CD4-positive, alpha-beta T cell treated with Interleukin-17A for 1 hour (primary cell): Measurements from ENCODE around the gene GPC3.
"Not testable (repeated sequence)": the region's sequence is repeated elsewhere in the genome, so short reads cannot be mapped to it uniquely, and the experiment has no call there.

ENCODE experiments used
- DNase-seq: peaks from one replicate; pipeline ENCODE4 v3.0.0-alpha.2; 2020

Gene GPC3

GRCh38 chrX:133746593-133746992 is 238.8 kb downstream of the GPC3 start:
- no peak for DNase-seq

DNA sequence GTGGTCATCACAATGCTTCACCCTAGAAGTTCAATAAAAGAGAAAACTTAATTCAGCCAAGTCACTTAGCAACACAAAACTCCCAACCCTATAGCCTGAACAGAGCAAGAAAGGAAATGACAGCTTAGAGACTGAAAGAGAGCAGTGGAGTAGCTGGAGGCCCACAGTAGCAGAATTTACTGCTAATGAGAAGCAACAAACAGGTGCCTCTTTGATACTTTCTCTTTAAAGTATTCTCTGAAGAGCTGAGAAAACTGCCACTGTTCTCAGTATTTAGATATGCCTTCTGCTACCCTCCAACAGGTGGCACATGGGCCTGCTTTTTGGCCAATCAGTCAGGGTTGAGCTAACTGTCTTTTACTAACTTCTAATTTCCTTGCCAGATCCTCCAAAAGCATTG is 240.0 kb downstream of the GPC3 start:
- DNase-seq = peak; percentile 30

DNA sequence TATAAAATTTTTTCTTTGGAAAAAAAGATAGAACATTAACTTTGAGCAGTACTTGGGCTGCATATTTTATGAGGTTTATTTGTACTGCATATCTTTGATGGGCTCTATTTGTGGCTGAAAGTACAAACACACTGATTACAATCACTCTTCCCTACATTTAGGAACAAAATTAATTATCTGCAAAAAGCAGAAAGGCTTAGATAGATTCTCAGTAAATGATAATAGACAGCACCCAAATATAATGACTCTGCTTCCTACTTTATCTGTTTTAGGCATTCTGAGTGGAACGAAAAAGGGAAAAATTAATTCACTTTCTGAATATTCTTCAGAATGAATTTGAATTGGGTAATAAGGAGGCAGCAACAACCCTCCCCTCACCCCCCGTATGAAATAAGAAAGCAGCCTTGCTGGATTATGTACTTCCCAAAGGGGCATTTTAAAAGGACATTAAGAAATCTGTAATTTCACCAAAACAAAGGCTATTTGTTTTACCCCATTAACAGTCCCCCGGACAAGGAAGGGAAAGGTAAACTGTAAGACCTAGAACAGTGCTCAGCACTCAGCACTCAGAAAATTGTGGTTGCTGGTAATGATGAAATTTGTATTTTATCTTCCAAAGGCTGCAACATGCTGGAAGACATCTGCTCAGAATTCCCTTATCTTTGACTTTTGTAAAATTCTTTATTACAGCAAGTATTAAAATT is 242.6 kb downstream of the GPC3 start:
- DNase-seq = no peak

DNA sequence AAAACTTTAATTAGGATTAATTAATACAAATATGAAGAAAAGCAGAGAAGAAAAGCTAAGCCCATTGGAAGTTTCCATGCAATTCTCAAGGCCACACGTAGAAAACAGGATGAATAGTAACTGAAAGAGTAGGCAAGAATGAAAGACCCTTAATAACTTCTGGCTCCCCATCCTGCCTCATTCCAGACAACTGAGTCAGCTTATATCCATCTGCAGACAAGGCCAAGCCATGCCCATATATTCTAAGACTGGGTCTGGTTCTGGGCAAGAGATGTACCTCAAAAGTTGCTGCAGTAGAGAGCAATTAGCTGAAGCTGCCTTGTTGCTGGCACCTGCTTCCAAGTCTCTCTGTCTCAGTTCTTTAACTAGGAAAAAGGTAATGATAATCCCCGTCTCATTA is 244.1 kb downstream of the GPC3 start:
- no peak for DNase-seq

DNA sequence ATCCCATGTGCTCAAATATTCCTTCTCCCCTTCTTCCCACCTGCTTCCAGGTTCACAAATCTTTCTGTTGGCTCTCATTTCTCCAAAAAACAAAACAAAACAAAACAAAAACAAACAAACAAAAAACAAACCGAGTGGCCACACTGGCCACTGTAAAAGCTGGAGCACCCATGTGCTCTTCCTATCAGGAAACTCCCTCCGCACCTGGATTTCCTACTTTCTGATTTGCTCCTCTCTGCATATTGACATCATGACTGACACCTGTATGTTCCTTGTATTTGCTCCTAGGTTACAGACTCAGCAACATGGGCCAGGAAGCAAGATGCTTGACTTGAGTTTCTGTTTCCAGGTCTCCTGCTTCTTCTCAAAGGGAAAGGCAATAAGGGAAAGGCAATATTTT is 258.8 kb downstream of the GPC3 start:
- no peak for DNase-seq

DNA sequence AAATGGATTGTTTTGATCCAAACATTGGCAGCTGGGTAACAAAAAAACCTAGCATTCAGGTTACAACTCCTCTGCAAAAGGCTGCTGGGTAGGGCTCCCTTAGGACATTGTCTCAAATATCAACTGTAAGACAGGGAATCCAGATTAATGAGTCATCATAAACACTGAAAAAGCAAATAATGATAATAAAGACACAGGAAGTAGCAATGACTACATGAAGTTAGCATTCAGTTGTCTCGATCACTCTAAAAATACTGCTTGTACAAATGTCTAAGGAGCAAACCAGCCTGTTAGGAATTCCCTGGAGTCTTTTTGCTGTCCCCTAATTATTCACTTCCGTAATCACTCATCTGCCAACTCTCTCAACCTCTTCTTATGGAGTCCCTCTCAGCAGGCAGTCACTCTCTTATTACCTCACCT is 259.2 kb downstream of the GPC3 start:
- no peak for DNase-seq

- DNase-seq = no peak
These were observed 261.5 kb downstream of the GPC3 start for GRCh38 chrX:133723930-133724329.

DNA sequence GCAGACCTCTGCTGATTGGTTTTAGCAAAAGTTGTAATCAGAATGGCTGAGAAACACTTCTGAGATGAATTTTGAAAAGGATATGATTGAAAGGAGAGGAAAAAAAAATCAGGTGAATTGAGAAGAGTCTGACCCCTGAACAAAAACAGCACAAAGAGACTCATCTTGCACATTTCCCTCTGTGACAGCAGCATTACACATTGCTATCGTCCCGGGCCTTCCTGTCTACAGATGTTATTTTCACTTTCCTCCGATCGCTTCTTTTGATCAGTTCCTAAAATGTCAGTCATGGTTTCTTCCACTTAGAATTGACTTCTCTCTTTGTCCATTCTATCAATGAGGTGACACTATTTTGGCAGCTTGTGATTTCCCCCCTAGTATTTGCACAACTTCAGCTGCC is 262.6 kb downstream of the GPC3 start:
- DNase-seq = no peak

- not testable (repeated sequence) for DNase-seq
These were observed 265.1 kb downstream of the GPC3 start for GRCh38 chrX:133720269-133720668.

GRCh38 chrX:133715715-133716114 is 269.7 kb downstream of the GPC3 start:
- DNase-seq = no peak

- no peak for DNase-seq
These were observed 275.9 kb downstream of the GPC3 start for GRCh38 chrX:133709501-133709900.

GRCh38 chrX:133706890-133707289 is 278.5 kb downstream of the GPC3 start:
- no peak for DNase-seq

GRCh38 chrX:133702230-133702629 is 283.2 kb downstream of the GPC3 start:
- DNase-seq = no peak

GRCh38 chrX:133699023-133699728 is 286.2 kb downstream of the GPC3 start:
- no peak for DNase-seq

DNA sequence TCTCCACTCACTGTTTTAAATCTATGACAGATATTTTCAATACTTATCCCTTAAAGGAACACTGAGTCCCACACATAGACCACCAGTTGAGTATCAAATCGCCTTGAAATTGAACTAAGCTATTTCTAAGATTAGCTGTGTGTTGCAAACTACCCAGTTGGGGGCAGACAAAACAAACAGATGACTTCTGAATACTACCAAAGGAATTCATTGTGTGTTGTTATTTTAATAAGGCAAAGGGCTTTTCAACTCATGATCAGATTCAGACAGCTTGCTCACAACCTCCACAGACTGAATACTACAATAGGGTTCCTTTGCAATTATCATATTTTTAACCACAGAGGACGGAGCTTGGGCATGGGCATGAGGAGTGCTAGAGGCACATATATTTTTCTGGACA is 287.1 kb downstream of the GPC3 start:
- DNase-seq = no peak

DNA sequence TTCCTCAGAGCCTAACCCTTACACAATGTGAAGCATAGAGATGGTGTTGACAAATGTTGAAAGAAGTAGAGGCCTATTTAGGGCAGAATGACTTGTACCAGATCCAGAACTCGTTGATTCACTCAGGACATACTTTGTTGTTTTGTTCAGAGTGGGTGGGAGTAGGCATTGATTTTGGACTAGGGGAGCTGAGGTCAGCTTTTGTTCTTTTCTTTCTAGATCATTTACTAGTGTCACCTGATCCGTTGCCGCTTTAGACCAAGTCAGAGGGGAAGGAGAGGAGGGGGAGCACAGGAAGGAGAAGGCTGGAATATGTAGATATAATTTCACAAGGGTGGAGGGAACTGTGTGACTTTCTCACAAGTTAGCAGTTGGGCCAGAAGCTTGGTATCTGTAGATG is 287.7 kb downstream of the GPC3 start:
- DNase-seq = no peak

GRCh38 chrX:133689997-133690599 is 295.3 kb downstream of the GPC3 start:
- no peak for DNase-seq

DNA sequence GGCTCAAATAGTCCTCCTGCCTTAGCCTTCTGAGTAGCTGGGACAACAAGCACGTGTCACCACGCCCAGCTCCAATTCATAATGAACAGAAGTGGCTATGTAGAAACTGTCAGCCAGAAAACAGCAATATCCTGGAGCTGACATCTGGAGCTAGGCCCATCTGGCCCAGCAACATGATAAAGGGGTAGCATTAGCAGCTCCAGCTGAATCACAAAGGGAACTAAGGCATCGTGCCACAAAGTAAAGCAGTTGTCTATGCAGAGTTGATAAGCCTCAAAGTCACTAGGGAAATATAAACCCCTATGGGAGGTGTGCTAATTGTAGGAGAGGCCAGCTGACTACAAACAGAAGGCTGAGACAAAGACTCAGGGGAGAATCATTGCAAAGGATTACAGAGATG is 299.6 kb downstream of the GPC3 start:
- DNase-seq = no peak

- no peak for DNase-seq
These were observed 303.5 kb downstream of the GPC3 start for GRCh38 chrX:133681897-133682296.

DNA sequence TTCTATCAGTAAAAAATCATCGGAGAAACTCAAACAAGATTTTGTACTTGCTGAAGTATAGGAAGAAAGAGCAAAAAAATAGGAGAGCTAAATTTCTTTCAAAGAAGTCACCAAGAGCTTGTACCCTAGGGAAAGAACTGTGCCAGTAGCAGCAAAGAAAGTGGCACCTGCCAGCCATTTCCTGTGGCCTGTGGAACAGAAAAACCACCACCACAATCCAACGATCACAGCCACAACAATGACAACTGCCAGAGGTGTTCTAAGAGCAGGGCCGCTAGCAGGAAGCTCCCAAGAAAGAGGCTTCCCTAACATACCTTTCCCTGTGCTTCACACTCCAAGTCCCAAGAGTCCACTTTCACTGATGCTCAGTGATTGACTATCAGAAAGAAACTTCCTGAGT is 304.0 kb downstream of the GPC3 start:
- no peak for DNase-seq

GRCh38 chrX:133677123-133678063 is 308.0 kb downstream of the GPC3 start:
- DNase-seq = no peak

DNA sequence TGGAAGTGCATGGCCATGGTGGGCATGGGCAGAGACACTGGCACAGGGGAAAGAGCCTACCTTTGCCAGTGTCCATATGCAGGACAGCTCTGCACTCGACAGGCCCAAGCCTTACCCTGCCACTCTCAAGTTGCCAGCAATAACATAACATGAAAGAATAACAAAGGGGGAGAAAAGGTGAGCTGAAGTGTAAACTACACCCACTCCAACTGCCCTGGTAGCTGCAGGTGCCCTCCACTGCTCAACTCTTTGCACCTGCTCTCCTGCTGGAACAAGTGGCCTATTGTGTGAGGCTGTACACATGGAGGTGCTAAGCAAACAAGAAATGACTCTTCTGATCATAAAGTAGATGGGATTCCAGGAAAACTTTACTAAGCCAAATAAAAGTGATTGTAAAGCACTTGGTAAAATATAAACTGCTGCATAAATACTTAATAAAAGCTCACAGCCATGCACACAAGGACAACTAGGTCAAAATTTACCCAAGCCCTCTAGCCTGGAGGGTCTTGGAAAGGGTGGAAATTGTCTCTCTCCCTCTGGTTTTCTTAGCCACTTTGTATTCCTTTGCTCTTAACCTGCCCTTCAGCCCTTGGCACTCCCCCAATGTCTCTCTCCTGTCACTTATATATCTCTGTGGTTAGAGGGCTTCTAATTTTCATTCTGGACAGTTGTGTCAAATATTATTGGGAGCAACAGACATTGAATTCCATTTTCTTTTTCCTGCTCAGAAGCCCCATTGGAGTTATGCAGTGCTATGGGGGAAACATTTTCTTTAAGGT is 308.9 kb downstream of the GPC3 start:
- no peak for DNase-seq
